GM12878 (cell line): ENCODE measurements around the gene PTBP3. TPM values are rescaled to one million over a fixed set of nuclear protein-coding genes. Genes with fewer than 3 reads are reported as not detected.
A peak's percentile ranks its signal among the peaks of the same experiment; 100 is the strongest.

ENCODE experiments used
- ATAC-seq: fragments of 200-7000 bp; cut with Tn5 transposase; 3 replicates; pipeline ENCODE4 v1.9.1; 2020; ENCODE audit warnings: mild to moderate bottlenecking, moderate library complexity
- BruUV-seq: library from RNA; stranded (reverse); fragments of 400-500 nt; replicated peaks from 2 replicates; lab custom pipeline; 2021; lab: Mats Ljungman, UMichigan
- CTCF ChIA-PET: fragments of 300-600 bp; sonication (Branson Sonifier 250); formaldehyde crosslinking; extraction: SDS; loops from one replicate; lab custom pipeline; 2021; ENCODE audit warnings: inconsistent platforms; lab: Yijun Ruan, JAX
- POLR2A ChIA-PET: fragments of 350-600 bp; formaldehyde crosslinking; extraction: SDS; loops from one replicate; lab custom pipeline; 2021; ENCODE audit warnings: inconsistent platforms; lab: Charles Lee
- RAD21 ChIA-PET: fragments of 300-600 bp; sonication (Branson Sonifier 250); formaldehyde crosslinking; loops from one replicate; lab custom pipeline; 2023; ENCODE audit warnings: antibody characterized with exemption; ENCODE audit not compliant: unreplicated experiment; lab: Charles Lee
- SMC1A ChIA-PET: fragments of 300-600 bp; sonication (Branson Sonifier 250); formaldehyde crosslinking; loops from one replicate; lab custom pipeline; 2023; ENCODE audit not compliant: unreplicated experiment, uncharacterized antibody; lab: Charles Lee
- DNase-seq: peaks from one replicate; pipeline ENCODE4 v3.0.0-alpha.2; 2011; ENCODE audit warnings: low read depth, low spot score
- FAIRE-seq: peaks from 3 replicates; lab custom pipeline; 2011; peaks lifted over from hg19 to GRCh38; lab: Jason Lieb, UNC
- H2AFZ ChIP-seq: 2 replicates; pipeline ENCODE4 v1.6.0; 2011; ENCODE audit warnings: low read depth, low read length, control low read depth; ENCODE audit not compliant: control insufficient read depth
- H3K27ac ChIP-seq: 2 replicates; pipeline ENCODE4 v1.5.1; 2011; ENCODE audit warnings: control low read depth; ENCODE audit not compliant: control insufficient read depth, insufficient read depth
- H3K27me3 ChIP-seq, 2 experiments: replicated peaks in 1 of 2; 2 replicates each; pipeline versions ENCODE4 v1.6.0 to v1.6.1; 2011; ENCODE audit warnings: low read length in 1 of 2; ENCODE audit not compliant: control insufficient read depth in 2 of 2, insufficient read depth in 2 of 2
- H3K36me3 ChIP-seq, 2 experiments: 2 replicates each; pipeline ENCODE4 v1.5.1; 2011; ENCODE audit warnings: low read length in 1 of 2; ENCODE audit not compliant: control insufficient read depth in 2 of 2, insufficient read depth in 2 of 2
- H3K4me1 ChIP-seq: 2 replicates; pipeline ENCODE4 v1.6.1; 2011; ENCODE audit warnings: mild to moderate bottlenecking, low read length, moderate library complexity, mixed read lengths; ENCODE audit not compliant: control insufficient read depth, insufficient read depth
- H3K4me2 ChIP-seq: 2 replicates; pipeline ENCODE4 v1.6.0; 2011; ENCODE audit warnings: control low read depth; ENCODE audit not compliant: control insufficient read depth, insufficient read depth
- H3K4me3 ChIP-seq: fragments of 200-600 bp; sonication (generic); 2 replicates; pipeline ENCODE4 v1.5.1; 2016
- H3K79me2 ChIP-seq: 2 replicates; pipeline ENCODE4 v1.6.0; 2011; ENCODE audit warnings: low read length; ENCODE audit not compliant: control insufficient read depth, insufficient read depth
- H3K9ac ChIP-seq: 2 replicates; pipeline ENCODE4 v1.8.0; 2011; ENCODE audit warnings: low read length, control low read depth, mixed read lengths; ENCODE audit not compliant: control insufficient read depth, insufficient read depth
- H3K9me3 ChIP-seq: replicated peaks from 3 replicates; pipeline ENCODE4 v1.5.1; 2011; ENCODE audit warnings: mild to moderate bottlenecking, low read length; ENCODE audit not compliant: control insufficient read depth, insufficient read depth
- H4K20me1 ChIP-seq: 2 replicates; pipeline ENCODE4 v1.6.0; 2011; ENCODE audit not compliant: control insufficient read depth, insufficient read depth
- KAT2A ChIP-seq: conservative IDR thresholded peaks from 2 replicates; pipeline ENCODE4 v1.6.1; 2011; ENCODE audit warnings: low read depth, low read length; ENCODE audit not compliant: control insufficient read depth
- POLR2A ChIP-seq: IDR thresholded peaks from 2 replicates; pipeline ENCODE4 v1.6.1; 2011; ENCODE audit warnings: low read depth, mild to moderate bottlenecking, low read length
- RELA ChIP-seq: fragments of 450-650 bp; IDR thresholded peaks from 2 replicates; pipeline ENCODE4 v1.8.0; 2014; ENCODE audit warnings: borderline replicate concordance; ENCODE audit not compliant: partially characterized antibody
- SPI1 ChIP-seq: IDR thresholded peaks from 2 replicates; pipeline ENCODE4 v1.6.1; 2011; ENCODE audit warnings: low read depth, mild to moderate bottlenecking, low read length, moderate library complexity, borderline replicate concordance; ENCODE audit not compliant: insufficient read depth
- STAT3 ChIP-seq: IDR thresholded peaks from 2 replicates; pipeline ENCODE4 v1.6.1; 2011; ENCODE audit warnings: low read depth, low read length, improper control_type of control experiment
- SUPT20H ChIP-seq: IDR thresholded peaks from 2 replicates; pipeline ENCODE4 v1.6.1; 2011; ENCODE audit warnings: low read depth, mild to moderate bottlenecking, low read length, moderate library complexity, borderline replicate concordance; ENCODE audit not compliant: control insufficient read depth
- ZBTB11 ChIP-seq: fragments of 450-650 bp; formaldehyde crosslinking; IDR thresholded peaks from 2 replicates; pipeline ENCODE4 v1.5.0; 2022; ENCODE audit warnings: mild to moderate bottlenecking, missing genetic modification characterization
- ZZZ3 ChIP-seq: IDR thresholded peaks from 2 replicates; pipeline ENCODE4 v1.6.1; 2011; ENCODE audit warnings: low read depth; ENCODE audit not compliant: control insufficient read depth, insufficient read length
- WGBS: methylation state at CpG from one replicate; pipeline ENCODE4 v1.1.6; 2016; ENCODE audit warnings: low lambda C conversion rate; ENCODE audit not compliant: insufficient replicate concordance, insufficient coverage; ENCODE audit errors: missing lambda C conversion rate; 5-methylcytosine and 5-hydroxymethylcytosine counted together
- in situ Hi-C: fragments of 300-500 bp; cut with MboI; formaldehyde crosslinking; loops from 9 replicates; pipeline ENCODE4 v1.14.3; 2018; ENCODE audit warnings: mixed read lengths
- intact Hi-C: fragments of 100-400 bp; cut with micrococcal nuclease; formaldehyde crosslinking; loops from one replicate; pipeline ENCODE4 v1.14.2; 2022; ENCODE audit not compliant: unreplicated experiment
- polyA plus RNA-seq, 11 experiments: library from polyadenylated mRNA; depleted of rRNA in 4 of 11; unstranded in 6 of 11; stranded (reverse) in 5 of 11; fragments of >200 nt; fragmentation: Nextera tagmentation in 4 of 11; fragmentation: Illumina TruSeq in 1 of 11; extraction: Ambion mirVana in 4 of 11; extraction: Trizol in 1 of 11; gene quantifications; 1 replicate in 1 of 11; 2 replicates in 10 of 11; pipeline versions ENCODE4 v1.2.1 to v1.2.3, GENCODE V29; 2011 to 2016; ENCODE audit warnings: inconsistent platforms in 2 of 11, missing spikeins in 2 of 11, low read depth in 1 of 11
- total RNA-seq, 4 experiments: library from RNA; depleted of rRNA in 3 of 4; stranded (reverse); fragments of >200 nt in 3 of 4; fragmentation: Illumina TruSeq in 1 of 4; extraction: Trizol in 1 of 4; gene quantifications; 2 replicates each; pipeline versions ENCODE4 v1.2.1 to v1.2.3, GENCODE V29; 2013 to 2021

PTBP3 gene
- total and polyA plus RNA-seq, 10 of the 15 experiments (the other 5 are each of a cell fraction or from before 2014, with no cell fraction given), result 12.5 to 104 (median 52.7) TPM

GRCh38 chr9:112382066-112382465 lies 48.6 kb upstream of the PTBP3 start:
- H3K4me3 ChIP-seq, result no peak overlapping the region
- FAIRE-seq, result no peak
- H2AFZ ChIP-seq, result no peak overlapping the region
- no peak for ATAC-seq
- CTCF ChIA-PET, result no interaction called here
- peaks cover 37% of the 10 kb centered on the region for H3K79me2 ChIP-seq
- DNase-seq, result no peak
- 91% methylated on average over 7 of the region's 7 CpGs for WGBS
- H3K4me2 ChIP-seq, result peak overlapping the region; percentile 55
- no peak overlapping the region for H3K27ac ChIP-seq
- in situ Hi-C loops, result no loop called here
- intact Hi-C loops, result loop anchor here (5.0 kb wide), 1 partner anchor 435 kb away; no protein-coding TSS in a partner anchor
- no peaks in the 10 kb centered on the region for H3K27me3 ChIP-seq
- H3K9ac ChIP-seq, result no peak overlapping the region
- no peaks in the 10 kb centered on the region for H3K36me3 ChIP-seq
- no peaks in the 10 kb centered on the region for H4K20me1 ChIP-seq
- H3K4me1 ChIP-seq, result peaks cover 17% of the 10 kb centered on the region
- no peaks in the 10 kb centered on the region for H3K9me3 ChIP-seq
- POLR2A ChIA-PET, result no interaction called here
- SMC1A ChIA-PET, result no interaction called here
- BruUV-seq, result no TSS peak
- RAD21 ChIA-PET, result no interaction called here
- TF ChIP-seq SPI1 (peak; percentile 22; the same call in 1 of the 2 replicates), RELA (no peak), ZZZ3 (no peak), KAT2A (no peak), ZBTB11 (CRISPR knock-in tag) (no peak), STAT3 (no peak), POLR2A (no peak), SUPT20H (no peak)
